ENCODE data around the gene UCKL1. TPM values are rescaled to one million over a fixed set of nuclear protein-coding genes. Genes with fewer than 3 reads are reported as not detected.

The UCKL1 gene
- total RNA-seq, 2 experiments from 2014 or later: 31.5 to 32.6 TPM

DNA sequence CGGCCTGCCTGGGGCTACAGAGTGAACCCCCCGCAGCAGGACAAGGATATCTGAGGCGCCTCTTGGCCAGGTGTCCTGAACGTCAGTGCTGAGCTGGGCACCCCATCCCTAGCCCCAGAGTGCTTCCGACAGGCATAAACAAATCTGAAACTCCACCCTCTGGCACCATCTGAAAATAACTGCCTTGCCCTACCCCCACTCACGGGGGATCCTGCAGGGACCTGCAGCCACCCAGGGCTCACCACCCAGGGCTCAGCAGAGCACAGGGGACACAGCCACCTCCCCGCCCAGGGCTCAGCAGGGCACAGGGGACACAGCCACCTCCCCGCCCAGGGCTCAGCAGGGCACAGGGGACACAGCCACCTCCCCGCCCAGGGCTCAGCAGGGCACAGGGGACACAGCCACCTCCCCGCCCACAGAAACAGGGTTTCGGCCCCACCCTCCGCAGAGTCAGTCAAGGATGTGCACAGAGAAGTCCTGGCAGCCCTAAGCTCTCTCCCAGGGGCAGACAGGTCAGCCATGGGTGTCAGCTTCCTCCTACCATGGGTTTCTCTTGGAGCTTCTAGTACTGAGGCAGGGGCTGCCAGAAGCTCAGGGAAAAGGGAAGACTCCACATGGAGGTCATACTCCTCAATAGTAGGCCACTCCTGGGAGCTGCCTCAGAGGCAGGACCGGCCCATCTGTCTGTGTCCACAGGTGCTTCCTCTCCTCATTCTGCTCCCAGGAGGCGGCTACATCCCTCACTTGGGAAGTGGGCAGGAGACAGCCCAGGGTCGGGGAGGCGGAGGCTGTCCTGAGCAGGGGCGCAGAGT, 4.6 kb downstream of the UCKL1 start:
- ChIA-PET CTCF (interaction anchor here (1.0 to 1.7 kb wide), 2 partner anchors 29 to 86 kb away, joined by 3 to 4 read pairs; partner anchors contain the start of gene PRPF6), POLR2A (interaction anchor here (0.7 to 1.3 kb wide), 2 partner anchors 26 to 41 kb away, joined by 3 to 4 read pairs; no protein-coding TSS in a partner anchor)
- Mint-ChIP-seq H3K36me3 (ENCODE audit: low read depth) (peaks cover 3% of the 10 kb centered on the region), H3K4me3 (no peak overlapping the region), H3K27me3 (no peaks in the 10 kb centered on the region), H3K9me3 (peaks cover 2% of the 10 kb centered on the region), H3K27ac (no peak overlapping the region), H3K4me1 (ENCODE audit: low read depth) (peaks cover 45% of the 10 kb centered on the region)
- DNase-seq (no peak), ATAC-seq (no peak)
- TF ChIP-seq, protein P1, sequence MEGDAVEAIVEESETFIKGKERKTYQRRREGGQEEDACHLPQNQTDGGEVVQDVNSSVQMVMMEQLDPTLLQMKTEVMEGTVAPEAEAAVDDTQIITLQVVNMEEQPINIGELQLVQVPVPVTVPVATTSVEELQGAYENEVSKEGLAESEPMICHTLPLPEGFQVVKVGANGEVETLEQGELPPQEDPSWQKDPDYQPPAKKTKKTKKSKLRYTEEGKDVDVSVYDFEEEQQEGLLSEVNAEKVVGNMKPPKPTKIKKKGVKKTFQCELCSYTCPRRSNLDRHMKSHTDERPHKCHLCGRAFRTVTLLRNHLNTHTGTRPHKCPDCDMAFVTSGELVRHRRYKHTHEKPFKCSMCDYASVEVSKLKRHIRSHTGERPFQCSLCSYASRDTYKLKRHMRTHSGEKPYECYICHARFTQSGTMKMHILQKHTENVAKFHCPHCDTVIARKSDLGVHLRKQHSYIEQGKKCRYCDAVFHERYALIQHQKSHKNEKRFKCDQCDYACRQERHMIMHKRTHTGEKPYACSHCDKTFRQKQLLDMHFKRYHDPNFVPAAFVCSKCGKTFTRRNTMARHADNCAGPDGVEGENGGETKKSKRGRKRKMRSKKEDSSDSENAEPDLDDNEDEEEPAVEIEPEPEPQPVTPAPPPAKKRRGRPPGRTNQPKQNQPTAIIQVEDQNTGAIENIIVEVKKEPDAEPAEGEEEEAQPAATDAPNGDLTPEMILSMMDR (IDR thresholded peaks at IDR 0.05): no peak
- intact Hi-C loops (cut with micrococcal nuclease): no loop called here

DNA sequence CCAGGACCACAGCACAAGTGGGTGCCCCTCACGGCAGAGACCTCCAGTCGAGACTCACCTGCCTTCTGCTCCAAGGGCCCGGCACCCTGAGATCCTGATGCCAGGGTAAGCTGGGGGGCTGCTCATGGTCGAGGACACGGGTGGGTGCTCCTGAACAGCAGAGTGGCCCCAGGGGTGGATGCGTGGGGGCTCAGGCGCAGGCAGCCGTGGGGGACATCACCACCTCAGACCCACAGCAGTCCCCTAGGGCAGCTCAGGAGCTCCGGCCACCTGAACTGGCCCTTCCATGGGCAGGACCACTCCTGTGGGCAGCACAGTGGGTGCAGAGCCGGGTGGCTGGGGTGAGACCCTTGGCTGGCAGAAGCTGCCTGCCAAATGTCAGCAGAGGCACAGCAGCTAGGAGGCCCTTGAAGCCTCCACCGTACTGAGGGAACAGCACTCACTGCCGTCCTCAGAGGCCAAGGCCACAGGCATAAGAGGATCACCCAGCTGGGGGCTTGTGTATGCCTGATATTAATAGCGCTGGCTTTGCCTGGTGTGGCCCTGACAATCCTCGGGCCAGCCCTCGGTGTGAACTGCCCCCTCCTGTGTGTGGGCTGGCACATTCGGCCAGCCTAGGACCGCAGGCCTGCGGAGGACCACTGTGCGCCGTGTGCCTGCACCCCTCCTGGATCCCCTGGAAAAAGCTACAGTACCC, 5.4 kb downstream of the UCKL1 start:
- ChIA-PET POLR2A (interaction anchor here (0.6 to 0.7 kb wide), 2 partner anchors 29 to 40 kb away, joined by 3 read pairs; no protein-coding TSS in a partner anchor), CTCF (interaction anchor here (1.7 kb wide), 1 partner anchor 30 kb away, joined by 4 read pairs; the partner anchor contains the start of gene PRPF6)
- Mint-ChIP-seq H3K27me3 (no peaks in the 10 kb centered on the region), H3K4me1 (ENCODE audit: low read depth) (peaks cover 45% of the 10 kb centered on the region), H3K9me3 (peaks cover 2% of the 10 kb centered on the region), H3K4me3 (no peak overlapping the region), H3K27ac (no peak overlapping the region), H3K36me3 (ENCODE audit: low read depth) (peaks cover 3% of the 10 kb centered on the region)
- ATAC-seq: no peak
- TF ChIP-seq, protein P1 (IDR thresholded peaks at IDR 0.05): no peak
- intact Hi-C loops (cut with micrococcal nuclease): no loop called here
- DNase-seq: no peak

DNA sequence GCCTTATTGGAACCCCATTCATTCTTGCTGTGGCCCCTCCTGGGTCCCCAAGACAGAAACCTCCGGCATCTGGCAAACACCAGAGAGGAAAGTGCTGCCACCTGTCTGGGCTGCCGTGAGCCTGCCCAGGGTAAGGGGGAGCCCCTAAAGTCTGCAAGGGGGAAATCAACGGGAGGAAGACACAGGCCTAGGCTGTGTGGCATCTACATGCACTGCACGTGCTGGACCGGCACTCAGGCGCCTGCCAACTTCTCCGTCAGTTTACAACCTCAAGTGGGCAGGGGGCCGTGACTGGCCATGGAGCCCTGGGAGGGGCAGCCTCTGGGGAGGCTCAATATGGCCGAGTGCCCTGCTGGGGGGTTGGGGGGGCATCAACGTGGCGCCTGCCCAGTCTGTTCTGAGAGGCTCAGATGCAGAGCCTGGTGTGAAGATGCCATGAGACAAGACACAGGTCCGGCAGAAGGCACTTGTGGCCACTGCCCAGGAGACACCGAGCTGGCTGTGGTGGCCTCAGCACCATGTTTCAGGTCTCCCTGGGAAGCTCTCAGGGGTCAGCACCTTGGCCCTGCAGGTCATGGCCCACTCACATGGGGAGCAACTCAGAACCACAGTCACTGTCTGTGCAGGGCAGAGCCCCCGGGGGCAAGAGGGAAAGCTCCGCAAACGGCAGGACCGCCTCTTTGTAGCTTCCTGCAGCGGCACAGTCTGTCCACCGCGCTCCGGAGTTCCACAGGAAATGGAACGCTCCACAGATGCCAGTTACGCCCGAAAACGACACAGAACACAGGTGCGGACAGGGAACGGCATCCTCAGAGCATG, 8.4 kb downstream of the UCKL1 start:
- H3K27me3 Mint-ChIP-seq: no peaks in the 10 kb centered on the region
- peak overlapping the region; percentile 59 for H3K4me3 Mint-ChIP-seq
- peak overlapping the region; percentile 85 for H3K27ac Mint-ChIP-seq
- ChIA-PET POLR2A (interaction anchor here (0.8 kb wide), 1 partner anchor 117 kb away, joined by 3 read pairs; no protein-coding TSS in a partner anchor), CTCF (no interaction called here)
- intact Hi-C loops (cut with micrococcal nuclease): no loop called here
- peaks cover 2% of the 10 kb centered on the region for H3K9me3 Mint-ChIP-seq
- peaks cover 31% of the 10 kb centered on the region for H3K4me1 Mint-ChIP-seq (ENCODE audit: low read depth)
- peak; percentile 63 for ATAC-seq
- peak; percentile 64 for DNase-seq
- TF ChIP-seq, protein P1 (IDR thresholded peaks at IDR 0.05): no peak
- peaks cover 9% of the 10 kb centered on the region for H3K36me3 Mint-ChIP-seq (ENCODE audit: low read depth)

DNA sequence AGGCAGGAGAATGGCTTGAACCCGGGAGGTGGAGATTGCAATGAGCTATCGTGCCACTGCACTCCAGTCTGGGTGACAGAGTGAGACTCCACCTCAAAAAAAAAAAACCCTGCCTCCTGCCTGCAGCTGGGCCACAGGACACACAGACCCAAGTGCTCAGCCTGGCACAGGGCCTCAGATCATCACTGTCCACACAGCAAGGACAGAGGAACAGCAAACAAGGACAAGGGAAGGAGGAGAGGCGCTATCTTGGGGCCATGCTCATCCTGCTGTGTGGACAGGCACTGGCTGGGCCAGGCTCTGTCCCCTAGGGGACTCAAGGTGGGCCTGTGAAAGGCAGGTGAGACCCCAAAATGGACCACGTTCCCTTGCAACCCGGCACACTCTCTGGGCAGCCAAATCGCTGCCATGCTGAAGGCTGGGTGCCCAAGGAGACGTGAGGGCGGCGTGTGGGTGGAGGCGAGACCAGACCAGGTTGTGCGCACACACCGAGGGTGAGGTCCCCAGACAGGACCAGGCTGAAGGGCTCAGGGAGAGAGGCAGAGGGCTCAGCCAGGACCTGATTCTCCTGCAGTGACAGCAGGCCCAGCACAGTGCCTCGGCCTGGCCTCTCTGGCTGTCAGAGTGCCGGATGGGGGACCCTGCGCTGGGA, 9.1 kb downstream of the UCKL1 start:
- H3K4me3 Mint-ChIP-seq: peak overlapping the region; percentile 59
- ChIA-PET POLR2A (no interaction called here), CTCF (no interaction called here)
- intact Hi-C loops (cut with micrococcal nuclease): no loop called here
- peaks cover 34% of the 10 kb centered on the region for H3K4me1 Mint-ChIP-seq (ENCODE audit: low read depth)
- peak; percentile 0 for ATAC-seq
- peaks cover 2% of the 10 kb centered on the region for H3K9me3 Mint-ChIP-seq
- H3K27me3 Mint-ChIP-seq: no peaks in the 10 kb centered on the region
- peak overlapping the region; percentile 28 for H3K27ac Mint-ChIP-seq
- TF ChIP-seq, protein P1 (IDR thresholded peaks at IDR 0.05): no peak
- no peak for DNase-seq
- peaks cover 12% of the 10 kb centered on the region for H3K36me3 Mint-ChIP-seq (ENCODE audit: low read depth)
